NCI-H446 (cell line): ENCODE measurements around the gene SP110.
"Not testable (repeated sequence)": the region's sequence is repeated elsewhere in the genome, so short reads cannot be mapped to it uniquely, and the experiment has no call there.

Experiments
- DNase-seq, 2 experiments: peaks; one replicate each; lab custom pipeline; 2025; lab: John Stamatoyannopoulos, UW

SP110 gene

DNA sequence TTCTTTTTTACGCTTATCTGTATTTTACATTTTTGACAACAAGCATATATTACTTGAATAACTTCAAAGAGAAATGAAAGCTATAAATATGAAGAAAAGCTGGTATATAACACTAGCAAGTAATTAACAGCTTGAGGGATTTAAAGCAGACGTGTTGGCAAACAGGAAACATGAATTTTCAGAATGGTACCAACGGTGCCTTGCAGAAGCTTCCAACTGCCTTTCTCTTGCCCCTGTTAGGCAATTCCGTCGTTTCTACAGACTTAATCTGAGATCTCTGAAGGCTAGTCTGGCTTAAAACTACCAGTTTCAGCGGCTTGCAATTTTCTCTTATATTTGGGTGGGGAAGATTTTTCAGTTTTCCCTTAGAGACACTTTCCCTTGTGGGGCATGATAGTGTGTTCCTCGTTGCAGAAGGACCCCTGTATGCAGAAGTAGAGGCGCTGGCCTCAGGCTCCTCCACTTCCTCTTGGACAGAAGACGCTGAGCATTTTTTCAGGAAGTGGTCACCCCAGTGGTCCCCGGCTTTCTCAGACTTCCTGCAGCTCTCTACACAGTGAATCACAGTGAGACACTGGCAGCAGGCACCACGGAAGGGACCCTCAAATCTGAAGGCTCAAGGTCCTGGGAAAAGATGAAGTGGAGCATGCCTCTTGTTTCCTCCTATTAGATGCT is 94.9 kb downstream of the SP110 start:
- no peak for DNase-seq

DNA sequence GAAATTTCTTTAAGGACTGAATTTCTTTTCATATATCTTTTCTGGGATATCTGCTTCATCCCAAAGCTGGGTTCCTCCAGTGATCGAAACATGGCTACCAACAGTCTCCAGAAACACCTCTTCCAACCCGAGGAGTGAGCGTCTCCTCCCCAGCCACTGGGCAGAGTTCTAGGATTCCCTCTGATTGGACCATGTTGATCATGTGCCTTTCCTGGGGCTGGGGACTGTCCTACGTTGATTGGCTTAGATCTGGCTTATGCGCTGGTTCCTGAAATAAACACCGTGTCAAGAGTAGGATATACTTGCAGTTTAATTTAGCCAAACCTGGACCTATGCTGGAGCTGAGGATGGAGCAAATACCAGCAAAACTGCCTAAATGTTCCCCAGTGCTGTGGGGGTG is 95.5 kb downstream of the SP110 start:
- DNase-seq, result no peak

DNA sequence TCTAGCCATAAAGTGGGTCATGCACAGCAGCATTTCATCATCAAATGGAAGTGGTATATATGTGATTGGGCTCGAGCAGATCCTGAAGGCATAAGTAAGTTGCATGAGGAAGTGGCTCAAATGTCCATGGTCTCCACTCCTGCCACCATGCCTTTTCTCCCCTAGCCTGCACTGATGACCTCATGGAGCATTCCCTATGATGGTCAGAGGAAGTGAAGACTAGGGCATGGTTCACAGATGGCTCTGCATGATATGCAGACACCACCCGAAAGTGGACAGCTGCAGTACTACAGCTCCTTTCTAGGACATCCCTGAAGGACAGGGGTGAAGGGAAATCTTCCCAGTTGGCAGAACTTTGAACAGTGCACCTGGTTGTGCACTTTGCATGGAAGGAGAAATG is 99.4 kb downstream of the SP110 start:
- not testable (repeated sequence) for DNase-seq

DNA sequence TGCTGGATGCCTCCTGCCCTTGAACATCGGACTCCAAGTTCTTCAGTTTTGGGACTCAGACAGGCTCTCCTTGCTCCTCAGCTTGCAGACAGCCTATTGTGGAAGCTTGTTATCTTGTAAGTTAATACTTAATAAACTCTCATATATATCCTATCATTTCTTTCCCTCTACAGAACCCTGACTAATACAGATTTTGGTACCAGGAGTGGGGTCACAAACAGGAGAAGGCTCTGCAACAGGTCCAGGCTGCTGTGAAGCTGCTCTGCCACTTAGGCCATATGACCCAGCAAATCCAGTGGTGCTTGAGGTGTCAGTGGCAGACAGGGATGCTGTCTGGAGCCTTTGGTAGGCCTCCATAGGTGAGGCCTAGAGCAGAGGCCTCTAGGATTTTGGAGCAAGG is 100.0 kb downstream of the SP110 start:
- not testable (repeated sequence) for DNase-seq
